Activated naive CD4-positive, alpha-beta T cell treated with Interleukin-2 at 50 U/mL for 16 hours (primary cell): ENCODE data around the gene COL6A1.

Experiments
- DNase-seq: peaks from one replicate; pipeline ENCODE4 v3.0.0-alpha.2; 2020

Gene COL6A1, protein sequence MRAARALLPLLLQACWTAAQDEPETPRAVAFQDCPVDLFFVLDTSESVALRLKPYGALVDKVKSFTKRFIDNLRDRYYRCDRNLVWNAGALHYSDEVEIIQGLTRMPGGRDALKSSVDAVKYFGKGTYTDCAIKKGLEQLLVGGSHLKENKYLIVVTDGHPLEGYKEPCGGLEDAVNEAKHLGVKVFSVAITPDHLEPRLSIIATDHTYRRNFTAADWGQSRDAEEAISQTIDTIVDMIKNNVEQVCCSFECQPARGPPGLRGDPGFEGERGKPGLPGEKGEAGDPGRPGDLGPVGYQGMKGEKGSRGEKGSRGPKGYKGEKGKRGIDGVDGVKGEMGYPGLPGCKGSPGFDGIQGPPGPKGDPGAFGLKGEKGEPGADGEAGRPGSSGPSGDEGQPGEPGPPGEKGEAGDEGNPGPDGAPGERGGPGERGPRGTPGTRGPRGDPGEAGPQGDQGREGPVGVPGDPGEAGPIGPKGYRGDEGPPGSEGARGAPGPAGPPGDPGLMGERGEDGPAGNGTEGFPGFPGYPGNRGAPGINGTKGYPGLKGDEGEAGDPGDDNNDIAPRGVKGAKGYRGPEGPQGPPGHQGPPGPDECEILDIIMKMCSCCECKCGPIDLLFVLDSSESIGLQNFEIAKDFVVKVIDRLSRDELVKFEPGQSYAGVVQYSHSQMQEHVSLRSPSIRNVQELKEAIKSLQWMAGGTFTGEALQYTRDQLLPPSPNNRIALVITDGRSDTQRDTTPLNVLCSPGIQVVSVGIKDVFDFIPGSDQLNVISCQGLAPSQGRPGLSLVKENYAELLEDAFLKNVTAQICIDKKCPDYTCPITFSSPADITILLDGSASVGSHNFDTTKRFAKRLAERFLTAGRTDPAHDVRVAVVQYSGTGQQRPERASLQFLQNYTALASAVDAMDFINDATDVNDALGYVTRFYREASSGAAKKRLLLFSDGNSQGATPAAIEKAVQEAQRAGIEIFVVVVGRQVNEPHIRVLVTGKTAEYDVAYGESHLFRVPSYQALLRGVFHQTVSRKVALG

DNA sequence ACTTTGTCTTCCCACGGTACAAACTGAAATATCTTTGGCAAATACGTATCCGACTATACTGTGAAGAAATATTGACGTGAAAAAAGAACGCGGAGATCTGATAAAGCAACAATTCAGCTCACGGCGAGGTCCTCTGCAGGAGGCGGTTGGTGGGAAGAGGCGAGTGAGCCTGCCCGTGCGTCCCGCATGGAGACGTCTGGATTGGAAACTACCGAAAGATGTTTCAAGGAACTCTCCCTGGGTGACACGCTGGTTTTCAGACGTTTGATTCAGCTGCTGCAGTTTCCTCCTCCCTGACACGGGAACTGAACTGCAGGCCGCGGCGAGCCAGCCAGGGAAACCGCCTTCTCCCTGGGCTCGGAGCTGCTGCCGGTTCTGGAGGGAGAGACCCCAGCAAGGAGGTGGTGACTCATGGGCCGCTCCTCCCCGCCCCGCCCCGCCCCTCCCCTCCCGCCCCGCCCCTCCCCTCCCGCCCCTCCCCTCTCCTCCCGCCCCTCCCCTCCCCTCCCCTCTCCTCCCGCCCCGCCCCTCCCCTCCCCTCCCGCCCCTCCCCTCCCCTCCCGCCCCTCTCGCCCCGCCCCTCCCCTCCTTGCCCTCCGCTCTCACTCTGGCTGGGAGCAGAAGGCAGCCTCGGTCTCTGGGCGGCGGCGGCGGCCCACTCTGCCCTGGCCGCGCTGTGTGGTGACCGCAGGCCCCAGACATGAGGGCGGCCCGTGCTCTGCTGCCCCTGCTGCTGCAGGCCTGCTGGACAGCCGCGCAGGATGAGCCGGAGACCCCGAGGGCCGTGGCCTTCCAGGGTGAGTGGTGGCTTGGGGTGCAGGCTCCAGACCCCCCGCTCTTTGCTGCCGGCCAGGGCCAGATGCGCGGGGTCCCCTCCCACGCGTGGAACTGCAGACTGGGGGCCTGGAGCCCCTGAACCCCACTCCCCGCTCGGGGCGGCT, at the start of gene COL6A1:
Gene COL6A1 (plus strand): TSS at position 620 of the 941 bp plus-strand sequence. CDS start 81 bp downstream, at position 701.
- DNase-seq: peak; percentile 54

- no peak for DNase-seq
Observed at GRCh38 chr21:45932922-45933502, 48.6 kb upstream of the COL6A1 start.

DNA sequence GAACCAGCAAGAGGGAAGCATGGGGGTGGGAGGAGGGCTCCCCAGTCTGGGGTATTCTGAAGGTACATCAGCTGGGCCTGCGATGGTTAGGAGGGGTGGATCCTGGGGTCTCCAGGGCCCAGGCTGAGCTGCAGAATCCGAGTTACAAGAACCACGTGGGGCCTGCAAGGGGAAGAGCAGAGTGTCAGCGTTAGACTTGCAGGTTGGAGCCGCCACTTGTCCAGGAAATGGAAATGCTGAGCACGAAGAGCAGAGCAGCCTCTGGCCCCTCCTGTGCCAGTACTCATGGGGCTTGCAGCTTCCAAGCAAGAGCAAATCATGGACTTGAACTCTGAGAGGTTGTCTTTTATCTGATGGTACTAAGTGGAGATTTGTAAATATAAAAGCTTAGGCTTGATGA, 47.5 kb upstream of the COL6A1 start:
- DNase-seq: no peak

GRCh38 chr21:45934554-45934953, 47.0 kb upstream of the COL6A1 start:
- no peak for DNase-seq

- DNase-seq: no peak
Observed at GRCh38 chr21:45935628-45936027, 45.9 kb upstream of the COL6A1 start.

DNA sequence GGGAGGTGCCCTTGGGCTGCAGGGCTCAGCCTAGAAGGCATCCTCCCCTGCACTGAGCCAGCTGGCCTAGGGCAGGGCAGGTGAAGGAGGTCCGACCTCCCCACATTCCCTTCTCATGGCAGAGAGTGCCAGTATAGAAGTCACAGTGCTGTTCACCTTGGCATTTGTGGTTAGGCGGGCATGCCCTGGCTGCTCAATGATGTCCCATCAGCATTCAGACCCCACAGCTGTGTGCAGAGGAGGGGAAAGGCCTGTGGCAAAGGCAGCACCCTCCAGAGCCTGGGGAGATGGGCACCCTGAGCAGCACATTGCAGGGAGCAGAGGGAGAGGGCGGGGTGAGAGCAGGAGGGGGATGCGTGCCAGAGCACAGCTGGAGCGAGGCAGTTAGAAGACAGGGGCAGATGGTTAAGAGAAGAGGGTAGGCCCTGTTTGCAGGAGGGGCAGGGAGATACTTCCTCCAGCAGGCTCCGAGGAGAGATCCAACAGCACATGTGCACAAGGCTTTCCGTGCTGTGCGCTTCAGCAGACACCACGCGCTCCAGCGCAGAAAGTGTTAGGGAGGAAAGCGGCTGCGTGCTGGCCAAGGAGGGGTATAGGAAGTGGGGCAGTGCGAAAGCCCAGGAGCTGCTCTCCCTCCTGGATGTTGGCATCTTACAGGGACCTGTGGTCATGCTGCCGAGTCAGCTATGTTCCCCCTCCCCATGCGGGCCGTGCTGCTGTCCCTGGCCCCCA, 43.7 kb upstream of the COL6A1 start:
- no peak for DNase-seq

GRCh38 chr21:45938453-45938755, 43.2 kb upstream of the COL6A1 start:
- DNase-seq: no peak

GRCh38 chr21:45938811-45939520, 42.6 kb upstream of the COL6A1 start:
- no peak for DNase-seq

DNA sequence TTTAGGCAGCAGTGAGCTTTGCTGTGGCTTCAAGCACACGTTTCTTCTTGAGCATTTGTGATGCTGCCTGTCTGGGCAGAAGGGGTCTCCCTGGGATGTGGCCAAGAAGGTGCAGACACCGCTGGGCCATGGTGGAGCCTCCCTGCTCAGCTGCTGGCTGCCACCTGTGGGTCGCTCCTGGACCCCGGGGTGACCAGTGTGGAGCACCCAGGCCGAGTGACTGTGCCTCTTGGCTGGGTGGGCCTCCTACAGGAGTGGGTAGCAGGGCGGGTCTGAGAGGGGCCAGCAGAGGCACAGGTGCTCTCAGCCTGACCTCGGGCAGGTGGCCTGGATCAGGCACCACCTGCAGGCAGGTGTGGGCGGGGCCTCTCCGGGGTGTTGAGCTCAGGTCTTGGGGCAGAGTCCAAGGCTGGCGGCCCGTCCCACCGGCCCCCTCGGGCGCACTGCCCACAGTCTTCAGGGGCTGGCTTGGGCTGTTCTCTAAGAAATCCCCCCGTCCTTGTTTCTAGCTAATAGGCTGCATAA, 42.0 kb upstream of the COL6A1 start:
- DNase-seq: no peak

DNA sequence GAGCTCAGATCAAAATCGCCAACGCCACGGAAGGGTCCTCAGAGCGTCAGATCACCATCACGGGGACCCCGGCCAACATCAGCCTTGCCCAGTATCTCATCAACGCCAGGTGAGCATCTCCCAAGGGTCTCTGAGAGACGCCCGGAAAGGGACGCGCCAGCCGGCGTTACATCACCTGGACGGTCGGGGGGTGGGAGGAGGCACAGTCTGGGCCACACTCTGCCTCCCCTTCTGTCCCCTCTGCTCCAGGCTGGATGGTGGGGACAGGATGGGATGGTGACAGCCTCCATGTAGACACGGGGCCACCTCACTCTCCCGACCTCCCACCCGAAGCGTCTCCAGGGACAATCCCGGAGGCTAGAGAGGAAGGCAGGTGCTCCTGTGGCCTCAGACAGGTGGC, 41.5 kb upstream of the COL6A1 start:
- DNase-seq: no peak

- DNase-seq: no peak
Observed at GRCh38 chr21:45940621-45941337, 40.8 kb upstream of the COL6A1 start.

GRCh38 chr21:45941338-45941710, 40.2 kb upstream of the COL6A1 start:
- DNase-seq: no peak

DNA sequence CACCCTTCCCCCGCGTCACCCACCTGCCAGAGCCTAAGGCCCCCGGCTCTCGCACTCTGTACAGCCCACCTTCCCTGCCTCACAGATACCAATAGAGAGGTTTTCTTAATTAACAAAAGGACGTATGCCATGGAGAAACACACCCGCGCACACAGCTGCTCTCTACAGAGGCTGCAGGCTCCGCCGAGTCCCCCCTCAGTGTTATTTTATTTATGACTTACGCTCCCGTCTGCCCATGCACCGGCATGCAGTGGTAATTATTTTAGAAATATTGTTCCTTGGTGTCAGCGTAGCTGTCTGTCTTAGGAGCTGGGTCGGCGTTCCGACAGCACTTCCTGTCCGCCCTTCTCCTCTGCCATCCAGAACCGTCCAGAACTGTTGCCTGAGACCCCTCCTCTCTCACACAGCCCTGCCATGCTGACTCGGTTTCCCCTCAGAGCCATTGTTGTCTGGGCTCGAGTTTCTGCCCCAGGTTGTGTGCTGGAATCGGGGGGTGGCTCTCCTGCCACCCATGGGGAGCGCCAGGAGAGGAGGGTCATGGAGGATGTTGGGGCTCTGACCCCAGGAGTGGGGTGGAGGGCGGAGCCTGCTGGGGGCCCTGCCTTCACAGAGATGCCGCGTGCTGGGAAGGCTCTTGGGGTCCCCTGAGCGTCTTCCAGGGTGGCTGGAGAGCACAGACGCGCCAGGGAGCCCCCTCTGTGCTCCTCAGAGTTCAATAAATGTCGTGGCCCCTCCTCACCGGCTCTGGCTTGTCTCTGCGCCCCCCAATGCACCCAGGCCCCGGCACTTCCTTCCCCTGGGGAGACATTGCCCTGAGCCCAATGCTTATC, 39.6 kb upstream of the COL6A1 start:
- no peak for DNase-seq

GRCh38 chr21:45942755-45943629, 38.6 kb upstream of the COL6A1 start:
- DNase-seq: no peak

DNA sequence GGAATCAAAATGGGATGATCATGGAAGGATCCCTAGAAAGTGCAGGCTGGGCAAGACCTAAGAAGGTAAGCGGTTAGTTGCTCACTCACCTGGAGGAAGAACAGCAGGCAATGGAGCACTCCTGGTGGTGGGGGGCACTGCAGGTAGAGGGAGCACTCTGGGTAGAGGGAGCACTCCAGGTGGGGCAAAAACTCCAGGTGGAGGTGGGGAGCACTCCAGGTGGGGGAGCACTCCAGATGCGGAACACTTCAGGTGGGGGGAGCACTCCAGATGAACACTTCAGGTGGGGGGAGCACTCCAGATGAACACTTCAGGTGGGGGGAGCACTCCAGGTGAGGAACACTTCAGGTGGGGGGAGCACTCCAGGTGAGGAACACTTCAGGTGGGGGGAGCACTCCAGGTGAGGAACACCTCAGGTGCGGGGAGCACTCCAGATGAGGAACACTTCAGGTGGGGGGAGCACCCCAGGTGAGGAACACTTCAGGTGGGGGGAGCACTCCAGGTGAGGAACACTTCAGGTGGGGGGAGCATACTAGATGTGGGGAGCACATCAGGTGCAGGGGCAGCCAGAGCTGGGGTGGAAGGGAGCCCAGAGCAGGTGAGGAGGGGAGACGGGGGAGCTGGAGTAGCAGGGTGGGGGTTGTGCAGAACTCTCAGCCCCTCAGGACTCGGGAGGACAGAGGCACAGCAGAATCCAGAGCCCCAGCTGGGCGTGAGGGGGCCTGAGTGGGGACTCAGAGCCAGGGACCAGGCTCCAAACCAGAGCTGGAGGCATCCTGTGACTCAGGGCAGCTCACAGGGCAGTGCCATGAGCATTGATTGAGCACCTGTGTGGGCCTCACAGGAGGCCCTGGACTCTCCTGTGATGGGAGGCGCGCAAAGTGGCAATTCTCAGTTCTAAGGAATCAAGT, 37.7 kb upstream of the COL6A1 start:
- no peak for DNase-seq

DNA sequence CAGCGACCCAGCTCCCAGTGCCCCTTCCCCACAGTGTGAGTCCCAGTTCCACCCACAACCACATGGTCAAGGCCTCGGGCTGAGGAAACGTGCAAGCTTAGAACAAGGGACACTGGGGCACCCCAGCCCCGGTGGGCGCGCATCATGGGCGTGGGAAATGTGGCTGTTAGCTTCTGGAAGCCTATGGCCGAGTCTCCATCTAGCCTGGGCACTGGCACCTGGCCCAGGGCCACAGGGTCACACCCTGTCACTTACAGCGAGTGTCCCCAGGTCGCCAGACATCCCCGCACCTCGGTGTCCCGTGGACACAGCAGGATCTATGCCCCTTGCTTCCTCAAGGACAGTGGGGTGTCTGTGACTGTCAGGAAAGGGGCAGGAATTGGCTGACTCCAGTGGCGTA, 37.0 kb upstream of the COL6A1 start:
- no peak for DNase-seq
